Subcutaneous adipose tissue (tissue), 4 donors: ENCODE measurements around the gene DPEP2NB. TPM values are rescaled to one million over a fixed set of nuclear protein-coding genes. Genes with fewer than 3 reads are reported as not detected.

Source experiments
- total RNA-seq, 4 donors: library from RNA; depleted of rRNA; stranded (reverse); fragments of >200 nt; gene quantifications; one replicate each; pipeline ENCODE4 v1.1.0, GENCODE V29; 2016
- TF ChIP-seq, protein P1 (sequence below): fragments of 450-650 bp; IDR thresholded peaks from one replicate; pipeline ENCODE4 v1.5.1; 2016; ENCODE audit warnings: low read depth, mild to moderate bottlenecking, control low read depth, antibody characterized with exemption, moderate library complexity

The DPEP2NB gene, protein sequence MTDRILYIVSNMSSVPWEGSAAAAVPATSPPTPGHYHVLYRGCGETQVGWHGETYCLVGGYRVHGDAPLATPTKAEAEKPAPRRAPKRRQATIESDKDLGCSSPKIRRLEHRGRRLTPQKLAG
- total RNA-seq, result not detected

DNA sequence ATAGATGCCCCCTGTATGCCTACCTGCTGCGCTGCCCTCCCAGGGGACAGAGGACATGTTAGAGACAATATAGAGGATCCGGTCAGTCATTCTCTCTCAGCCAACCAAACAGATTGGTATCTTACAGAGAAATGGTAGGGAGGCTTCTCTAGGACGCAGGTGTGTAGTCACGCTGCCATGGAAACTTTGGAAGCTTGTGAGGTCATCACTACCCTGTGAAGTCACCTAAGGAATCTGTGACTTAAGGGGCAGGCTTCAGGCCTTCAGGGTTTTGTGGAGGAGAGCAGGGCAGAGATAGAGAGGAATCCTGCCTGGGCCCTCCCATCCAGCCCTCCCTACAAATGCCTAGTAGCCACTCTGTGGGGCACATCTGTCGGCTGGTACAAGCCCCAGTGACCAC is at the start of gene DPEP2NB:
Gene DPEP2NB (minus strand): TSS at position 231 of the 400 bp plus-strand sequence. CDS start 141 bp downstream, at position 90.
- TF ChIP-seq, protein P1, sequence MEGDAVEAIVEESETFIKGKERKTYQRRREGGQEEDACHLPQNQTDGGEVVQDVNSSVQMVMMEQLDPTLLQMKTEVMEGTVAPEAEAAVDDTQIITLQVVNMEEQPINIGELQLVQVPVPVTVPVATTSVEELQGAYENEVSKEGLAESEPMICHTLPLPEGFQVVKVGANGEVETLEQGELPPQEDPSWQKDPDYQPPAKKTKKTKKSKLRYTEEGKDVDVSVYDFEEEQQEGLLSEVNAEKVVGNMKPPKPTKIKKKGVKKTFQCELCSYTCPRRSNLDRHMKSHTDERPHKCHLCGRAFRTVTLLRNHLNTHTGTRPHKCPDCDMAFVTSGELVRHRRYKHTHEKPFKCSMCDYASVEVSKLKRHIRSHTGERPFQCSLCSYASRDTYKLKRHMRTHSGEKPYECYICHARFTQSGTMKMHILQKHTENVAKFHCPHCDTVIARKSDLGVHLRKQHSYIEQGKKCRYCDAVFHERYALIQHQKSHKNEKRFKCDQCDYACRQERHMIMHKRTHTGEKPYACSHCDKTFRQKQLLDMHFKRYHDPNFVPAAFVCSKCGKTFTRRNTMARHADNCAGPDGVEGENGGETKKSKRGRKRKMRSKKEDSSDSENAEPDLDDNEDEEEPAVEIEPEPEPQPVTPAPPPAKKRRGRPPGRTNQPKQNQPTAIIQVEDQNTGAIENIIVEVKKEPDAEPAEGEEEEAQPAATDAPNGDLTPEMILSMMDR, result no peak

DNA sequence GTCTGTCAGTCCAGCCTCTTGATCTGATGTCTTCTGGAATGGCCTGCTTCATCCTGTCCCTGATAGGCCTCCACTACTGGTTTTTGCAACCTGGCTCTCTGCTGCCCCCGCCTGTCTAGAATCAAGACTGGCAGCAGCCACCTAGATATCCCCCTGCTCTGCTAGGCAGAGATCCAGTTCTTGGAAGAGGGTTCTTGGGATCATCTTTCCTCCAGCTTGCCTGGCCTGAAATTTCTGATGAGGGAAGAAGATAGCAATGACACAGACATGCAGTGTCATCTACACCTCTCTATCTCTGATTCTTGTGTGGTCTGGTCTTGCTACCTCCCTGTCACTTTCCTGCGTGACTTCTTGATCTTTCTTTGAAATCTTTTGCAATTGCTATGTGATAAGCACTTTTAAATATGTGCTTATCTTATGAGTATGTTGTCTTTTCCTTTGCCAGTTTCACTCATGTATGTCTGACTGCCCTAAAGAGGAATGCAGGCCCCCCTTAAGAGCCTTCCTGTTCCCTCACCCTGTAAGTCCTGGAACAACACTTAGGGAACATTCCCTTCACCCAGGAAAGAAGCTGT is 49.2 kb upstream of the DPEP2NB start:
- TF ChIP-seq, protein P1, result no peak

DNA sequence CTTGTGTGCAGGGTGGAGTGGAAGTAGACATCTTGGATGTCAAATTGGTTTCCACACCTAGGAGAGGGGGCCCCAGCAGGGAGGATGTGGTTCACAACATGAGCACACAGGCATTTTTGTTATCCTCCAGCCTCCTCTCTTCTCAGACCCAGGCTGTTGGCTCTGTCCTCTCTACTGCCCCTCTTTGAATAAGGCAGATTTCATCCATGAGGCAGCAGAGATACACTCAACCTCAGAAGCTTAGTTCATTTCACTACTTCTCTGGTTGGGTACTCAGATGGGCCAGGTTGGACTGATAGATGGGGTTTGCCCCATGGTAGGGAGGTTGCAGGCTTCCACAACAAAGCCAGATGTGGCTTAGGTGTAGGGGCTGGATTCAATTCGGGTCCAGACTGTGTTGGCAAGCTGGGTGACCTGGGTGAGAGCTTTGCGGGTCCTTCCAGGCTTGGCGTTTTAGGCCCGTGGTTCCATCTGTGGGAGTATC is 47.2 kb upstream of the DPEP2NB start:
- TF ChIP-seq, protein P1, result no peak

DNA sequence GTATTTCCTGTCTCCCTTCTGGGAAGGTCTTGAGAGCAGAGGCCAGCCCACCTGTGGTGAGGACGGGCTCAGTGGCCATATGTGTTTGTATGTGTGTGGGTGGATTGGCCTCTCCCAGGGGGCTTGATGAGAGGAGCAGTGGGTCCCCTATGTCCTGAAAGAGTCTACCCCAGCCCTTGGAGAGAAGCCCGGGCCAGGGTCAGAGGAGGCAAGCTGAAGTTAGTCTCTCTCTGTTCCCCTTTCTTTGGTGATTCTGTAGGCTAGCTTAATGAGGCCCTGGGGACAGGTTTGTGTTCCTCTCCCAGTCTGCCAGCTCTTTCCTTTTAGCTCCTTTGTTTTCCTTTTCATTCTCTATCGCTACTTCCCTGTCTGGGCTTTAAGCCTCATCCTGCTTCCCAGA is 45.7 kb upstream of the DPEP2NB start:
- TF ChIP-seq, protein P1, result no peak

DNA sequence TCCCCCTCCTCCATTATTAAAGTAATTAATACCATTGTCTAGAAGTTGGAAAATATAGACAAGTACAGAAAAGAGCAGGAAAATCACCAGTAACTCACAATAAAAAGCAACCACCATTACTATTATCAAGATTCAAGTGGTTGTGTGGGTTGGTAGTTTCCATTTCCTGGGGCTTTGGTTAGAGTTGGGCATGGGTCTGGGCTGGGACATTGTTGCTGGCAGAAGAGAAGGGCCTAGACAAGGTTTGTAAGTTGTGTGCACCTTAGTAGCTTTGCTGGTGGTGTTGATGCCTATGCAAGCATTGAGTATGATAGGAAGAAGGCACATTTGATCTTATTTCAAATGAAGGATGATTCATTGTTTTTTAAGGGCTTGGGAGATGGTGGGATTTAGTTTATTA is 44.1 kb upstream of the DPEP2NB start:
- TF ChIP-seq, protein P1, result no peak

DNA sequence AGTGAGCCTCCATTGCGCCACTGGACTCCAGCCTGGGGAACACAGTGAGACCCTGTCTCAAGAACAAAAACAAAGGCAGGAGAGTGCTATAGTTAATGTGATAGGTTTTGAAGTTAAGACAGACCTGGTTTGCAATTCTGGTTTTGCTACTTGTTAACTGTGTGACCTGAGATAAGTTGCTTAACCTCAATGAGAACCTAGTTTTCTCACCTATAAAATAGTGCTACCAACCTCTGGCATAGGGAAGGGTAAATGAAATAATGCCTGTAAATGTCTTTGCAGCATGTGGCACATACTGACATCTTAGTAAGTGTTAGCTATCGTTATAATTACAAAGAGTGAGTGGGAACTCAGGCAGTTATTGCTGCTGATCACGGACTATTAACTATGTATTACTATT is 39.7 kb upstream of the DPEP2NB start:
- TF ChIP-seq, protein P1, result no peak

DNA sequence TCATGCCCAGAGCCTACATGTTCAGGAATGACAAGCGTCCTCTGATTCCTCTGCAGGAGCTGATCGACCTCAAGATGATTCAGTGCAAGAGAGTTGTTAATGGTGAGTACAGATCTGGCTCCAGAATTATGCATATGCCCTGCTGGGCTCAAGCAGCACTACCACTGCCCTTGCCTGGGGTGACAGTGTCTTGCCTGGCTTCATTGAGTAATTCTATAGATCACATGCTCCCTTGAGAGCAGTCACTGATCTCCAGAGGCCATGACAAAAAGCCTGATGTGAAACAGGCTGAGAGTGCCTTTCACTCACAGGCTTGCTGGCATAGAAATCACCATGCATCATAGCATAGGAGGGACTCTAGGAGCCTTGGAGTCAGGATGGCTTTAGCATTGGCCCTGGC is 33.7 kb upstream of the DPEP2NB start:
- TF ChIP-seq, protein P1, result no peak
